22Rv1 (cell line): ENCODE results near the gene CD300A.

ENCODE experiments used
- ZFX ChIP-seq: fragments of 450-650 bp; IDR thresholded peaks from 2 replicates; pipeline ENCODE4 v1.6.1; 2017; ENCODE audit warnings: antibody characterized with exemption, borderline replicate concordance
- TF ChIP-seq, protein P1 (sequence below): fragments of 450-650 bp; IDR thresholded peaks from 2 replicates; pipeline ENCODE4 v1.5.1; 2017; ENCODE audit warnings: mild to moderate bottlenecking

GRCh38 chr17:74515941-74516340, 49.5 kb downstream of the CD300A start:
- TF ChIP-seq ZFX = no peak
- TF ChIP-seq, protein P1, sequence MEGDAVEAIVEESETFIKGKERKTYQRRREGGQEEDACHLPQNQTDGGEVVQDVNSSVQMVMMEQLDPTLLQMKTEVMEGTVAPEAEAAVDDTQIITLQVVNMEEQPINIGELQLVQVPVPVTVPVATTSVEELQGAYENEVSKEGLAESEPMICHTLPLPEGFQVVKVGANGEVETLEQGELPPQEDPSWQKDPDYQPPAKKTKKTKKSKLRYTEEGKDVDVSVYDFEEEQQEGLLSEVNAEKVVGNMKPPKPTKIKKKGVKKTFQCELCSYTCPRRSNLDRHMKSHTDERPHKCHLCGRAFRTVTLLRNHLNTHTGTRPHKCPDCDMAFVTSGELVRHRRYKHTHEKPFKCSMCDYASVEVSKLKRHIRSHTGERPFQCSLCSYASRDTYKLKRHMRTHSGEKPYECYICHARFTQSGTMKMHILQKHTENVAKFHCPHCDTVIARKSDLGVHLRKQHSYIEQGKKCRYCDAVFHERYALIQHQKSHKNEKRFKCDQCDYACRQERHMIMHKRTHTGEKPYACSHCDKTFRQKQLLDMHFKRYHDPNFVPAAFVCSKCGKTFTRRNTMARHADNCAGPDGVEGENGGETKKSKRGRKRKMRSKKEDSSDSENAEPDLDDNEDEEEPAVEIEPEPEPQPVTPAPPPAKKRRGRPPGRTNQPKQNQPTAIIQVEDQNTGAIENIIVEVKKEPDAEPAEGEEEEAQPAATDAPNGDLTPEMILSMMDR = no peak
